Measurements from ENCODE around the gene RASSF4.

RASSF4 gene

GRCh38 chr10:44954962-44955361 lies 4.6 kb upstream of the RASSF4 start:
- Histone ChIP-seq H3K4me1 (ENCODE audit: insufficient read depth, low read length) (peaks cover 21% of the 10 kb centered on the region), H2AFZ (ENCODE audit: low read depth, low read length) (no peak overlapping the region), H3K79me2 (ENCODE audit: insufficient read depth, low read length) (peaks cover 10% of the 10 kb centered on the region; the same call in 1 of the 2 replicates), H3K36me3 (ENCODE audit: insufficient read depth, low read length) (peaks cover 8% of the 10 kb centered on the region; the same call in 1 of the 2 replicates), H3K9ac (ENCODE audit: low read depth, low read length) (no peak overlapping the region), H3K9me3 (ENCODE audit: insufficient read depth, low read length, severe bottlenecking) (no peaks in the 10 kb centered on the region), H3K4me2 (ENCODE audit: insufficient read depth, low read length) (no peak overlapping the region), H3K27me3 (ENCODE audit: insufficient read depth, low read length, poor library complexity) (no peaks in the 10 kb centered on the region), H3K27ac (ENCODE audit: low read length) (no peak overlapping the region), H4K20me1 (ENCODE audit: insufficient read depth, low read length) (no peaks in the 10 kb centered on the region), H3K4me3 (ENCODE audit: low read depth in 1 of 2, low read length in 2 of 2) (no peak overlapping the region)
- TF ChIP-seq CTCF (IDR thresholded peaks at IDR 0.05; ENCODE audit: borderline replicate concordance, extremely low read depth, low read length, poor library complexity, severe bottlenecking): no peak
- no peak for TF ChIP-seq EZH2 (IDR thresholded peaks at IDR 0.05; ENCODE audit: borderline replicate concordance, low read depth, low read length, severe bottlenecking)
- ATAC-seq (ENCODE audit: insufficient read depth, low read depth): no peak
- no peak for DNase-seq

DNA sequence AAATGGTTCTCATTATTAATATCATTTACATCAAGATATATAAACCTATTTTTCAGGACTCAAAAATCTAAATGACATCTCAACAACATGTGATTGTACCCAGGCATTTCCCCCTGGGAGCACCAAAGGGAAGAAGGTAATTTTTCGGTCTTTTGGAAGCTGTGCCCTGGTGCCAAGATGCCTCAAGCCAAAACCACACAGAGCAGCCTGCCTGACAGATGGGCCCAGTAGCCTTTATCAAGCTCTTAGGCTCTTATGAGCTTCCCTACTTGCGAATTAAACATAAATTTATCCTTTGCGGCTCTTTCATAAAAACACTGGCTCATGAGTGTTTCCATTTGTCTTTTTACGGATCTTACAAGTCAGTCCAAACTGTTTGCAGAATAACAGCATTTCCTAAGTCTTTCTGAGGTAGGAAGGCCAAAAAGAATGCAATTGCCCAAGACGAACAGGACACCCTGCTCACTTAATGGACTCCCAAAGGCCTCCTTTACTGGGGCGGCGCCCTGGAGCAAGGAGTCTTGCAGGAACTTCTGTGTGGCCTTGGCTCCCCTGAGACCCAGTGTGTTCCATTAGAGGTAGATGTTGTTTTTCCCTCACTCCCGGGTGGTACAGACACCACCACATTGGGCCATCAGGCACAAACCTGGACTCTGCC lies 4.1 kb upstream of the RASSF4 start:
- DNase-seq: no peak
- Histone ChIP-seq H3K4me1 (ENCODE audit: insufficient read depth, low read length) (peaks cover 25% of the 10 kb centered on the region), H3K36me3 (ENCODE audit: insufficient read depth, low read length) (peaks cover 8% of the 10 kb centered on the region; the same call in 1 of the 2 replicates), H3K4me3 (ENCODE audit: low read depth in 1 of 2, low read length in 2 of 2) (no peak overlapping the region), H3K9ac (ENCODE audit: low read depth, low read length) (no peak overlapping the region), H3K4me2 (ENCODE audit: insufficient read depth, low read length) (no peak overlapping the region), H3K27me3 (ENCODE audit: insufficient read depth, low read length, poor library complexity) (no peaks in the 10 kb centered on the region), H4K20me1 (ENCODE audit: insufficient read depth, low read length) (no peaks in the 10 kb centered on the region), H3K79me2 (ENCODE audit: insufficient read depth, low read length) (peaks cover 10% of the 10 kb centered on the region; the same call in 1 of the 2 replicates), H2AFZ (ENCODE audit: low read depth, low read length) (no peak overlapping the region), H3K27ac (ENCODE audit: low read length) (no peak overlapping the region), H3K9me3 (ENCODE audit: insufficient read depth, low read length, severe bottlenecking) (no peaks in the 10 kb centered on the region)
- no peak for ATAC-seq (ENCODE audit: insufficient read depth, low read depth)
- TF ChIP-seq EZH2 (IDR thresholded peaks at IDR 0.05; ENCODE audit: borderline replicate concordance, low read depth, low read length, severe bottlenecking) (no peak), CTCF (IDR thresholded peaks at IDR 0.05; ENCODE audit: borderline replicate concordance, extremely low read depth, low read length, poor library complexity, severe bottlenecking) (no peak)

DNA sequence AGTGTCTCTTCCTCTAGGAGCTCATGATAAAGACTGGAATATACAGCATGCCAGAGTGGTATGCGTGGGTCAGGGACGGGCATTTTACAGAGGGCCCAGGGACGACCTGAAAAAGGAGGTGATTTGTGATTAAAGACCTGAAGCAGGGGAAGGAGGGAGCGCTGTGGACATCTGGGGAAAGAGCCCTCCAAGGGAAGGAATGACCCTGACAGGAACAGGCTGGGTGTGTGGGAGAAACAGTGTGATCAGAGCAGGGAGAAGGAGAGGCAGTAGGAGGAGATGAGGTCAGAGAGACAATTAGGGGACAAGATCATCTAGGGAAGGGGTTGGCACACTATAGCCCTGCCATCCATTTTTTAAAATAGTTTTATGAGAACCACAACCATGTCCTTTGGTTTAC lies 3.4 kb upstream of the RASSF4 start:
- Histone ChIP-seq H3K4me2 (ENCODE audit: insufficient read depth, low read length) (no peak overlapping the region), H3K27ac (ENCODE audit: low read length) (no peak overlapping the region), H3K9me3 (ENCODE audit: insufficient read depth, low read length, severe bottlenecking) (no peaks in the 10 kb centered on the region), H4K20me1 (ENCODE audit: insufficient read depth, low read length) (no peaks in the 10 kb centered on the region), H3K36me3 (ENCODE audit: insufficient read depth, low read length) (peaks cover 8% of the 10 kb centered on the region; the same call in 1 of the 2 replicates), H3K4me1 (ENCODE audit: insufficient read depth, low read length) (peaks cover 25% of the 10 kb centered on the region), H2AFZ (ENCODE audit: low read depth, low read length) (no peak overlapping the region), H3K27me3 (ENCODE audit: insufficient read depth, low read length, poor library complexity) (no peaks in the 10 kb centered on the region), H3K9ac (ENCODE audit: low read depth, low read length) (no peak overlapping the region), H3K79me2 (ENCODE audit: insufficient read depth, low read length) (peaks cover 10% of the 10 kb centered on the region; the same call in 1 of the 2 replicates), H3K4me3 (ENCODE audit: low read depth in 1 of 2, low read length in 2 of 2) (no peak overlapping the region)
- TF ChIP-seq EZH2 (IDR thresholded peaks at IDR 0.05; ENCODE audit: borderline replicate concordance, low read depth, low read length, severe bottlenecking): no peak
- no peak for TF ChIP-seq CTCF (IDR thresholded peaks at IDR 0.05; ENCODE audit: borderline replicate concordance, extremely low read depth, low read length, poor library complexity, severe bottlenecking)
- no peak for DNase-seq
- no peak for ATAC-seq (ENCODE audit: insufficient read depth, low read depth)

Measured in DND-41 (cell line).